SK-N-MC (cell line): Measurements from ENCODE around the gene SYTL3.
"Not testable (repeated sequence)": the region's sequence is repeated elsewhere in the genome, so short reads cannot be mapped to it uniquely, and the experiment has no call there.

ENCODE experiments used
- DNase-seq: peaks from one replicate; pipeline ENCODE4 v3.0.0-alpha.2; 2011; ENCODE audit warnings: low read depth, low spot score
- H3K27ac ChIP-seq: fragments of 200-600 bp; sonication (generic); 2 replicates; pipeline ENCODE4 v1.5.1; 2016; ENCODE audit warnings: mixed run types
- H3K36me3 ChIP-seq: fragments of 200-600 bp; sonication (generic); 2 replicates; pipeline ENCODE4 v1.6.1; 2017; ENCODE audit warnings: antibody characterized with exemption, low read length, mixed read lengths; ENCODE audit not compliant: insufficient read depth
- H3K4me3 ChIP-seq: fragments of 200-600 bp; sonication (generic); 2 replicates; pipeline ENCODE4 v1.5.1; 2016
- H3K9ac ChIP-seq: fragments of 200-600 bp; sonication (generic); 2 replicates; pipeline ENCODE4 v1.8.0; 2017; ENCODE audit warnings: mixed run types, mixed read lengths; ENCODE audit not compliant: insufficient read length
- H3K9me3 ChIP-seq: fragments of 200-600 bp; sonication (generic); 2 replicates; pipeline ENCODE4 v1.6.1; 2017; ENCODE audit warnings: low read depth, mild to moderate bottlenecking, antibody characterized with exemption, low read length, moderate library complexity, mixed read lengths
- EZH2 ChIP-seq: fragments of 200-600 bp; sonication (generic); IDR thresholded peaks from one replicate; pipeline ENCODE4 v1.6.1; 2017; ENCODE audit warnings: antibody characterized with exemption
- FOXP2 ChIP-seq: optimal IDR thresholded peaks from 2 replicates; pipeline ENCODE3; 2011; ENCODE audit warnings: mild to moderate bottlenecking, moderate library complexity; ENCODE audit not compliant: insufficient read depth; ENCODE audit errors: extremely low read length, control extremely low read depth
- POLR2AphosphoS5 ChIP-seq: IDR thresholded peaks from 2 replicates; pipeline ENCODE4 v1.6.1; 2012; ENCODE audit warnings: mild to moderate bottlenecking, low read depth, low read length, borderline replicate concordance

SYTL3 gene

GRCh38 chr6:158688860-158689259, 39.0 kb downstream of the SYTL3 start:
- no peak for TF ChIP-seq EZH2
- TF ChIP-seq POLR2AphosphoS5, result no peak
- TF ChIP-seq FOXP2, result no peak
- Histone ChIP-seq H3K36me3 (no peaks in the 10 kb centered on the region), H3K4me3 (no peak overlapping the region), H3K9me3 (no peaks in the 10 kb centered on the region), H3K9ac (no peak overlapping the region), H3K27ac (no peak overlapping the region)
- DNase-seq, result no peak

GRCh38 chr6:158694913-158695312, 45.1 kb downstream of the SYTL3 start:
- H3K4me3 ChIP-seq, result no peak overlapping the region
- H3K27ac ChIP-seq, result no peak overlapping the region
- H3K9ac ChIP-seq, result no peak overlapping the region
- H3K9me3 ChIP-seq, result 0 out of 2 replicates have a peak, but pooled peaks cover 3% of the 10 kb centered on the region
- H3K36me3 ChIP-seq, result no peaks in the 10 kb centered on the region
- no peak for DNase-seq
- TF ChIP-seq POLR2AphosphoS5, result no peak
- no peak for TF ChIP-seq EZH2
- TF ChIP-seq FOXP2, result no peak

- Histone ChIP-seq H3K9me3 (0 out of 2 replicates have a peak, but pooled peaks cover 3% of the 10 kb centered on the region), H3K4me3 (no peak overlapping the region), H3K27ac (no peak overlapping the region), H3K36me3 (no peaks in the 10 kb centered on the region), H3K9ac (no peak overlapping the region)
- TF ChIP-seq POLR2AphosphoS5 (no peak), FOXP2 (no peak), EZH2 (no peak)
- no peak for DNase-seq
Measured at GRCh38 chr6:158697811-158698210, 48.0 kb downstream of the SYTL3 start.

GRCh38 chr6:158698931-158699330, 49.1 kb downstream of the SYTL3 start:
- Histone ChIP-seq H3K9me3 (0 out of 2 replicates have a peak, but pooled peaks cover 3% of the 10 kb centered on the region), H3K4me3 (no peak overlapping the region), H3K9ac (no peak overlapping the region), H3K36me3 (no peaks in the 10 kb centered on the region), H3K27ac (no peak overlapping the region)
- TF ChIP-seq POLR2AphosphoS5 (no peak), FOXP2 (no peak), EZH2 (no peak)
- no peak for DNase-seq

- H3K9ac ChIP-seq, H3K36me3 ChIP-seq, DNase-seq, H3K27ac ChIP-seq, H3K9me3 ChIP-seq, H3K4me3 ChIP-seq: not testable (repeated sequence)
Measured at GRCh38 chr6:158701268-158701667, 51.4 kb downstream of the SYTL3 start.

- H3K4me3 ChIP-seq, result no peak overlapping the region
- no peaks in the 10 kb centered on the region for H3K36me3 ChIP-seq
- TF ChIP-seq FOXP2, result no peak
- no peaks in the 10 kb centered on the region for H3K9me3 ChIP-seq
- no peak overlapping the region for H3K9ac ChIP-seq
- DNase-seq, result no peak
- H3K27ac ChIP-seq, result no peak overlapping the region
Measured at GRCh38 chr6:158703111-158703836, 53.4 kb downstream of the SYTL3 start.

- TF ChIP-seq EZH2 (no peak), POLR2AphosphoS5 (no peak), FOXP2 (no peak)
- H3K36me3 ChIP-seq, result no peaks in the 10 kb centered on the region
- peak overlapping the region; percentile 76 for H3K4me3 ChIP-seq
- DNase-seq, result no peak
- no peaks in the 10 kb centered on the region for H3K9me3 ChIP-seq
- no peak overlapping the region for H3K27ac ChIP-seq
- H3K9ac ChIP-seq, result peak overlapping the region; percentile 59
Measured at GRCh38 chr6:158703837-158704822, 54.3 kb downstream of the SYTL3 start.

- H3K9me3 ChIP-seq, result no peaks in the 10 kb centered on the region
- H3K36me3 ChIP-seq, result no peaks in the 10 kb centered on the region
- TF ChIP-seq EZH2 (no peak), POLR2AphosphoS5 (no peak), FOXP2 (no peak)
- DNase-seq, result no peak
- H3K9ac ChIP-seq, result no peak overlapping the region
- H3K4me3 ChIP-seq, result no peak overlapping the region
- no peak overlapping the region for H3K27ac ChIP-seq
Measured at GRCh38 chr6:158705386-158706126, 55.7 kb downstream of the SYTL3 start.
